PC-9 (cell line): Measurements from ENCODE around the gene ADARB2. TPM values are rescaled to one million over a fixed set of nuclear protein-coding genes. Genes with fewer than 3 reads are reported as not detected.

Source experiments
- BruUV-seq: library from RNA; stranded (reverse); fragments of 400-500 nt; replicated peaks from 2 replicates; lab custom pipeline; 2021; lab: Mats Ljungman, UMichigan
- CTCF ChIA-PET: fragments of 300-600 bp; sonication (Branson Sonifier 250); formaldehyde crosslinking; loops from one replicate; lab custom pipeline; 2022; ENCODE audit warnings: antibody characterized with exemption; lab: Charles Lee
- POLR2A ChIA-PET: fragments of 300-600 bp; sonication (Branson Sonifier 250); formaldehyde crosslinking; loops from one replicate; lab custom pipeline; 2022; ENCODE audit warnings: antibody characterized with exemption; ENCODE audit not compliant: unreplicated experiment; lab: Charles Lee
- DNase-seq, 2 experiments: peaks; one replicate each; pipeline versions ENCODE4 v3.0.0 to v3.0.0-alpha.2; 2015 to 2022; ENCODE audit warnings: mixed read lengths in 1 of 2
- H2AFZ ChIP-seq: fragments of 200-600 bp; sonication (generic); 2 replicates; pipeline ENCODE4 v1.8.1; 2017; ENCODE audit warnings: antibody characterized with exemption
- H3F3A ChIP-seq: fragments of 200-600 bp; sonication (generic); 2 replicates; pipeline ENCODE4 v1.8.1; 2017; ENCODE audit warnings: antibody characterized with exemption, mild to moderate bottlenecking, low read depth; ENCODE audit not compliant: insufficient read depth
- H3K27ac ChIP-seq: fragments of 200-600 bp; sonication (generic); 2 replicates; pipeline ENCODE4 v1.6.1; 2016; ENCODE audit warnings: mixed run types
- H3K27me3 ChIP-seq: fragments of 200-600 bp; sonication (generic); 2 replicates; pipeline ENCODE4 v1.6.1; 2016; ENCODE audit warnings: low read depth, mixed run types; ENCODE audit not compliant: insufficient read depth
- H3K36me3 ChIP-seq: fragments of 200-600 bp; sonication (generic); 2 replicates; pipeline ENCODE4 v1.6.1; 2016; ENCODE audit warnings: low read depth, mixed run types
- H3K4me1 ChIP-seq: fragments of 200-600 bp; sonication (generic); replicated peaks from 2 replicates; pipeline ENCODE4 v1.6.1; 2016; ENCODE audit warnings: mixed run types; ENCODE audit not compliant: insufficient read depth
- H3K4me2 ChIP-seq: fragments of 200-600 bp; sonication (generic); 2 replicates; pipeline ENCODE4 v1.6.1; 2017; ENCODE audit warnings: mixed run types
- H3K4me3 ChIP-seq: fragments of 200-600 bp; sonication (generic); 2 replicates; pipeline ENCODE4 v1.6.1; 2016; ENCODE audit warnings: mixed run types
- H3K79me2 ChIP-seq: fragments of 200-600 bp; sonication (generic); 2 replicates; pipeline ENCODE4 v1.6.1; 2017; ENCODE audit warnings: low read depth, mixed run types
- H3K9me2 ChIP-seq: fragments of 200-600 bp; sonication (generic); 2 replicates; pipeline ENCODE4 v1.8.1; 2017; ENCODE audit warnings: mild to moderate bottlenecking; ENCODE audit not compliant: insufficient read depth
- H3K9me3 ChIP-seq: fragments of 200-600 bp; sonication (generic); 2 replicates; pipeline ENCODE4 v1.8.1; 2016; ENCODE audit warnings: low read depth; ENCODE audit not compliant: insufficient read depth
- H4K20me1 ChIP-seq: fragments of 200-600 bp; sonication (generic); 2 replicates; pipeline ENCODE4 v1.8.1; 2017; ENCODE audit not compliant: insufficient read depth
- CTCF ChIP-seq: fragments of 200-600 bp; sonication (generic); conservative IDR thresholded peaks from 2 replicates; pipeline ENCODE4 v1.6.1; 2017; ENCODE audit warnings: mixed run types, antibody characterized with exemption, mild to moderate bottlenecking, moderate library complexity
- EZH2 ChIP-seq: fragments of 200-600 bp; sonication (generic); IDR thresholded peaks from 2 replicates; pipeline ENCODE4 v1.8.0; 2017; ENCODE audit warnings: antibody characterized with exemption, low read depth
- intact Hi-C: fragments of 100-400 bp; cut with micrococcal nuclease; formaldehyde crosslinking; loops from one replicate; pipeline ENCODE4 v1.10.0; 2022; ENCODE audit not compliant: unreplicated experiment
- total RNA-seq: library from RNA; stranded (reverse); gene quantifications from 2 replicates; pipeline ENCODE4 v1.2.3, GENCODE V29; 2021

Gene ADARB2
- total RNA-seq, 1 experiment from 2014 or later = not detected

- Histone ChIP-seq H3K9me2 (no peaks in the 10 kb centered on the region), H3K4me2 (no peak overlapping the region), H2AFZ (no peak overlapping the region), H3F3A (no peaks in the 10 kb centered on the region), H3K4me1 (no peaks in the 10 kb centered on the region), H3K27me3 (0 out of 2 replicates have a peak, but pooled peaks cover 10% of the 10 kb centered on the region), H3K79me2 (no peaks in the 10 kb centered on the region), H3K9me3 (no peaks in the 10 kb centered on the region), H3K4me3 (no peak overlapping the region), H3K27ac (no peak overlapping the region), H4K20me1 (no peaks in the 10 kb centered on the region), H3K36me3 (no peaks in the 10 kb centered on the region)
- CTCF ChIA-PET = no interaction called here
- intact Hi-C loops = no loop called here
- no TSS peak for BruUV-seq
- POLR2A ChIA-PET = no interaction called here
- TF ChIP-seq CTCF = no peak
- no peak for TF ChIP-seq EZH2
- DNase-seq = no peak
Observed at GRCh38 chr10:1488970-1489548, 248.3 kb downstream of the ADARB2 start.

DNA sequence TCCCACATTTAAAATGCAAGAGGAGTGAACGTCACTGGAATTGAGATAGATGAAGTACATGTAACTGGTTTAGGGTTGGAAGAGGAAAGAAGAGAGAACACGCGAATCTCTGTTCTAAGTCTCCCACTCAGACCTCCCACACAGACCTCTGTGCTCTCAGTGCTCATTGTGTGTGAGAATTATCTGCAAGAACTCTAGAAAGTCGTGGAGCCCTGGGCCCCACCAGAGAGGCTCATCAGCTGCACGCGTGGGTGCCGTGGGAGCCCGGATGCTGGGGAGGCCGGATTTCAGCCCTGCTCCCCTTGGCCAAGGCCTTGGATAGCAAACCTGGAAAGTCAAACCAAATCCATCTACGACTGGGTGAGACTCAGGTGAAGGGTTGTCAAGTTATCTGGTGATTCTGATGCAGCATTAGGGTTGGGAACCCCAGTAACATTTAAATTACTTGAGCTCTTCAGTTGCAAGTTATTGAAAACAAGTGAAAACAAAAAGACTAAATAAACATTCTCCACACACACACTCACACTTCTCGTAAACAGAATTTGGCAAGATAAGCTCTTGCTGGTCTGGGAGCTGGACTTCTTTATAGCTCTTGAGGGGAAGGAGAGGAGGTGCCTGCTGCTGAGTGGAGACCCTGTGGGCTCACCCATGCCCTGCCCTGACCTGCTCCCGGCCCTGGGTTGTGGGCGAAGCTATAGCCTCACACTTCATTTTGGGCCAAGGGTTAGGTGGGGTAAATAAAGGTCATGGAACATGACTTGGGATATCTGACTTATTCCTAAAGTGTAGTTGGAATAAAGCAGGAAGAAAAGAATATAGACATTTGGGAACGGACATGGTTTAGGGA, 250.3 kb downstream of the ADARB2 start:
- Histone ChIP-seq H3K9me3 (no peaks in the 10 kb centered on the region), H3K27me3 (0 out of 2 replicates have a peak, but pooled peaks cover 19% of the 10 kb centered on the region), H2AFZ (no peak overlapping the region), H3K4me1 (no peaks in the 10 kb centered on the region), H3K27ac (no peak overlapping the region), H3K9me2 (no peaks in the 10 kb centered on the region), H4K20me1 (no peaks in the 10 kb centered on the region), H3K4me3 (no peak overlapping the region), H3K36me3 (no peaks in the 10 kb centered on the region), H3K4me2 (no peak overlapping the region), H3K79me2 (no peaks in the 10 kb centered on the region), H3F3A (no peaks in the 10 kb centered on the region)
- BruUV-seq = no TSS peak
- DNase-seq = no peak
- intact Hi-C loops = no loop called here
- POLR2A ChIA-PET = no interaction called here
- CTCF ChIA-PET = no interaction called here
- TF ChIP-seq EZH2 (no peak), CTCF (no peak)

- POLR2A ChIA-PET = no interaction called here
- Histone ChIP-seq H4K20me1 (no peaks in the 10 kb centered on the region), H3K4me3 (no peak overlapping the region), H3K9me3 (no peaks in the 10 kb centered on the region), H3F3A (no peaks in the 10 kb centered on the region), H3K36me3 (no peaks in the 10 kb centered on the region), H3K79me2 (no peaks in the 10 kb centered on the region), H2AFZ (no peak overlapping the region), H3K27ac (no peak overlapping the region), H3K27me3 (0 out of 2 replicates have a peak, but pooled peaks cover 22% of the 10 kb centered on the region), H3K4me1 (no peaks in the 10 kb centered on the region), H3K9me2 (no peaks in the 10 kb centered on the region), H3K4me2 (no peak overlapping the region)
- DNase-seq = no peak
- no TSS peak for BruUV-seq
- CTCF ChIA-PET = no interaction called here
- no peak for TF ChIP-seq EZH2
- no peak for TF ChIP-seq CTCF
- intact Hi-C loops = no loop called here
Observed at GRCh38 chr10:1485357-1485756, 252.0 kb downstream of the ADARB2 start.
